HL-60/S4 (cell line): ENCODE results near the gene PDHA1.

Experiments used
- in situ Hi-C: fragments of 300-500 bp; cut with MboI; formaldehyde crosslinking; loops from 2 replicates; pipeline ENCODE4 v1.14.3; 2022; ENCODE audit warnings: low sequenced_read_pairs

PDHA1 gene

GRCh38 chrX:19372547-19373331 is 29.0 kb downstream of the PDHA1 start:
- in situ Hi-C loops: loop anchor here (25.0 kb wide), 2 partner anchors 515 to 690 kb away; partner anchors contain the start of gene SH3KBP1

- in situ Hi-C loops: loop anchor here (25.0 kb wide), 2 partner anchors 514 to 689 kb away; partner anchors contain the start of gene SH3KBP1
Measured at GRCh38 chrX:19373351-19373891, 29.7 kb downstream of the PDHA1 start.

GRCh38 chrX:19375546-19375945 is 31.8 kb downstream of the PDHA1 start:
- in situ Hi-C loops: no loop called here

GRCh38 chrX:19377799-19378198 is 34.1 kb downstream of the PDHA1 start:
- in situ Hi-C loops: no loop called here

DNA sequence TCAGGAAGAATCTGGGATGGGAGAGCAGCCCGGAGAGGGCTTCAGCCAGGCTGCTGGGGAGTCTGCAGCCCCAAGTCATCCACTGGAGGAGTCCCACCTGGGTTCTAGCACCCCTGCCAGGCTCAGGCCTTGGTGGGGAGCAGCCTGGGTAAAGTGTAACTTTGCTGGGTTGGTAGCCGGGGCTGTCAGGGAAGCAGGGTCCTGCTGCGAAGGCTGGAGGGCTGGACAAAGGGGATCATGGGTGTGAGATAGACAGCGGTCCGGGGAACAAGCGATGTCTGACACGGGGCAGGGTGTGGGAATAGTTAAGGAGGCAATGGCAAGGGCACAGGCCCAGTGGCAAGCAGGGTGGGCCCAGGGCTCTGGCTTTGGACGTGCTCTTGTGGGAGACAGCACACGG is 37.6 kb downstream of the PDHA1 start:
- in situ Hi-C loops: no loop called here

- in situ Hi-C loops: no loop called here
Measured at GRCh38 chrX:19382555-19383145, 38.9 kb downstream of the PDHA1 start.

DNA sequence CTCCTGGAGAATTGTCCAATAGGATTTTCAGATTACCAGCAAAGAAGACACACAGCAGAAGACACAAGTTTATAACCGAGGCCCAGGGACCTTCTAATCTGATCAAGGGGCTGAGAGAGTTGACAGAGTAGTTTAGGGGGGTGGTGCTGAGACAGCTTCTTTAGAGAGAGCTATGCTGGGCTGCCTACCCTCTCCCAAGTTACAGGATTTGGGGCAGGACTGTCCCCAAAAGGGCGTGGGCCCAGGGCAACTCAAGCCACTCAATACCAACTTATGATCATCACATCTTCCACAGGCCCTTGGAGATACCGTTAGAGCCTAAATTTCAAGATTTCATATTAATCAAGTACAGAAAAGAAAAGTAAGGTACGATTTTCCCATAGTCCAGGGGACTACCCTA is 43.0 kb downstream of the PDHA1 start:
- in situ Hi-C loops: no loop called here

- in situ Hi-C loops: no loop called here
Measured at GRCh38 chrX:19388064-19388679, 44.4 kb downstream of the PDHA1 start.

GRCh38 chrX:19388741-19389140 is 45.0 kb downstream of the PDHA1 start:
- in situ Hi-C loops: no loop called here

DNA sequence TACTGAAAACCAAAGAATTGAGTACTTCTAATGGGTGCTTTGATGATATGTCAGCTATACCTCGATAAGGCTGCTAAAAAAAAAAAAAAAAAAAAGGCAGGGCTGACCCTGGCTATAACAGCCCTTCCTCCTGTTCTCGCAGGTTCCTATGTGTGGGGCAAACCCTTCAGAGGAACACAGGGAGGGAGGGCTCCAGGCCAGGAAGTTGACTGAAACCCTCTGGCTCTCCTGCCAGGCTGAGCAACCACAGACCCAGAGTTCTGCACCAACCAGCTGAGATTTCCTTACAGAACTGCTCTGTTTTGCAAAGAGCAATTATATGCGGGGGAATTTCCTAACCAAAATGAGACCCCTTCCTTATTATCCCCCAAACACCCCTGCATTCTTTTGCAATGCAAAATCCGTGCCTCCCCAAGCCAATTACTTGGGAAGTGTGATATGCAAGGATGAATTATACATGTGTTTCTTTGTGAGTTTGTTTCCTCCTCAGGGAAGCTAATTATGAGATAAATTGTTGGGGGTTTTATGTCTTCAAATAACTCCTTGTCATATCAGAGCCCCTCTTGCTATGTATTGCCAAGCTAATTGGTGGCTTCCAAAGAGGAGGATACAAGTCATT is 45.6 kb downstream of the PDHA1 start:
- in situ Hi-C loops: no loop called here

DNA sequence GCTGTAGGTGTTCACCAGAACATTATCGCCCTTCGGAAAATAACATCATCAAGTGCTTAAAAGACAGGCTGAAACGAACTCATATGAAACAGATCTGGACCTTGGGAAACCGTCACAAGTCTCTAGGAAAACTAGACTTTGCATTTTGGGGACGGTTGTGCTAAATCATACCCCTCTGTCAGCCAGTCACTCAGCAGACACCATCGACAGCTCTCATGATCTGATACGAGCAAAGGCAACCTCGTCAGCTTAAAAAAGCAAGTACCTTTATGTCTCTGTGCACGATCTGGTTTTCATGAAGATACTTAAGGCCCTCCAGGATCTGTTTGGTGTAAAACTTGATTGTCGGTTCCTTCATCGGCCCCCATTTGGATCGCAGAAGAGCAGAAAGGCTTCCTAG is 48.4 kb downstream of the PDHA1 start:
- in situ Hi-C loops: no loop called here

- in situ Hi-C loops: no loop called here
Measured at GRCh38 chrX:19392703-19393102, 49.0 kb downstream of the PDHA1 start.

GRCh38 chrX:19403696-19404095 is 60.0 kb downstream of the PDHA1 start:
- in situ Hi-C loops: no loop called here

DNA sequence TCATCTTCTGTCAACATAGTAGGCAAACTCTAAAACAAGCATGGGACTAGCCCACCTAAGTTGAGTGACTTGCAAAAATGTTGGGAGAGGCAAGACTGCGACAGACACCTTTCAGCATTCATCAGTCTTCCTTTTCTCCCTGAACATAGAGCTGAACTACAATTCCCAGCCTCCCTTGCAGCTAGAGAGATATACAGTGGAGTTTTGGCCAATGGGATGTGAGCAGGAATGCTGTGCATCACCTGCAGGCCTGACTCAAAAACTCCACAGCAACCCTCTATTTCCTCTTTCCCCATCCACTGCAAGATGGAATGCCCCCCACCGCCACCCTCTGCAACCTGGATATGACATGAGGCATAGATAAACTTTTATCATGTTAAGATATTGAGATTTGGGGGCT is 66.5 kb downstream of the PDHA1 start:
- in situ Hi-C loops: no loop called here
